Osteocyte (in vitro differentiated cells): ENCODE results near the gene CD53. TPM values are rescaled to one million over a fixed set of nuclear protein-coding genes. Genes with fewer than 3 reads are reported as not detected.

Source experiments
- DNase-seq: peaks from one replicate; pipeline ENCODE4 v3.0.0; 2021; ENCODE audit warnings: mixed read lengths; ENCODE audit not compliant: unreplicated experiment; ENCODE audit errors: extremely low spot score
- H3K27ac Mint-ChIP-seq: one replicate; pipeline ENCODE4 v1.8.0; 2021; ENCODE audit warnings: mild to moderate bottlenecking, mixed read lengths; ENCODE audit not compliant: unreplicated experiment
- H3K27me3 Mint-ChIP-seq: one replicate; pipeline ENCODE4 v1.8.0; 2021; ENCODE audit warnings: mixed read lengths; ENCODE audit not compliant: unreplicated experiment
- H3K36me3 Mint-ChIP-seq: one replicate; pipeline ENCODE4 v1.8.0; 2021; ENCODE audit warnings: mixed read lengths; ENCODE audit not compliant: unreplicated experiment
- H3K4me1 Mint-ChIP-seq: one replicate; pipeline ENCODE4 v1.8.0; 2021; ENCODE audit warnings: mixed read lengths; ENCODE audit not compliant: unreplicated experiment
- H3K4me3 Mint-ChIP-seq: one replicate; pipeline ENCODE4 v1.8.0; 2021; ENCODE audit warnings: mild to moderate bottlenecking, moderate library complexity, mixed read lengths; ENCODE audit not compliant: unreplicated experiment
- H3K9me3 Mint-ChIP-seq: one replicate; pipeline ENCODE4 v1.8.0; 2021; ENCODE audit warnings: mixed read lengths; ENCODE audit not compliant: unreplicated experiment
- total RNA-seq: library from RNA; stranded (reverse); gene quantifications from 2 replicates; pipeline ENCODE4 v1.2.1, GENCODE V29; 2021
- TF ChIP-seq, protein P1 (sequence below): fragments of 200-600 bp; sonication (generic); IDR thresholded peaks from 2 replicates; pipeline ENCODE4 v1.5.0; 2021; ENCODE audit warnings: antibody characterized with exemption, mild to moderate bottlenecking, moderate library complexity

Gene CD53
- total RNA-seq, 1 donor from 2014 or later = not detected

DNA sequence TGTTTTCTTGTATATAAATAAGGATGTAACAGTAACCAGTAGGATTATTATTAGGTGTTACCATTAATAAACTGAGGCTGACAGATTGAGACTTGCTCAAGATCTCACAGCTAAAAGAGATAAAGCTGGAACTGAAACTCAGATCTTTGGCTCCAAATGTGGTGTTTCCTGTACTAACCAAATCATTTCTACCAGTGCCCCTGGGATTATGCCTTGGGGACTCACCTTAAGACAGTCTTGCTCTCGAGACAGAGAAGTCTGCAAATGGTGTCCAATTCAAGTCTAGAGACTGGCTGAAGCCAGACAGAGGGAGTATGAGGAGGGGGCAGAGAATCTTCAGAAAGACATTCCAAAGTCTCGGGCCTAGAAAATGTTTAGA is 593 bp upstream of the CD53 start:
- Mint-ChIP-seq H3K27ac (no peak overlapping the region), H3K9me3 (peaks cover 3% of the 10 kb centered on the region), H3K4me1 (no peaks in the 10 kb centered on the region), H3K4me3 (no peak overlapping the region), H3K27me3 (peaks cover 5% of the 10 kb centered on the region), H3K36me3 (no peaks in the 10 kb centered on the region)
- TF ChIP-seq, protein P1, sequence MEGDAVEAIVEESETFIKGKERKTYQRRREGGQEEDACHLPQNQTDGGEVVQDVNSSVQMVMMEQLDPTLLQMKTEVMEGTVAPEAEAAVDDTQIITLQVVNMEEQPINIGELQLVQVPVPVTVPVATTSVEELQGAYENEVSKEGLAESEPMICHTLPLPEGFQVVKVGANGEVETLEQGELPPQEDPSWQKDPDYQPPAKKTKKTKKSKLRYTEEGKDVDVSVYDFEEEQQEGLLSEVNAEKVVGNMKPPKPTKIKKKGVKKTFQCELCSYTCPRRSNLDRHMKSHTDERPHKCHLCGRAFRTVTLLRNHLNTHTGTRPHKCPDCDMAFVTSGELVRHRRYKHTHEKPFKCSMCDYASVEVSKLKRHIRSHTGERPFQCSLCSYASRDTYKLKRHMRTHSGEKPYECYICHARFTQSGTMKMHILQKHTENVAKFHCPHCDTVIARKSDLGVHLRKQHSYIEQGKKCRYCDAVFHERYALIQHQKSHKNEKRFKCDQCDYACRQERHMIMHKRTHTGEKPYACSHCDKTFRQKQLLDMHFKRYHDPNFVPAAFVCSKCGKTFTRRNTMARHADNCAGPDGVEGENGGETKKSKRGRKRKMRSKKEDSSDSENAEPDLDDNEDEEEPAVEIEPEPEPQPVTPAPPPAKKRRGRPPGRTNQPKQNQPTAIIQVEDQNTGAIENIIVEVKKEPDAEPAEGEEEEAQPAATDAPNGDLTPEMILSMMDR = no peak
- no peak for DNase-seq

DNA sequence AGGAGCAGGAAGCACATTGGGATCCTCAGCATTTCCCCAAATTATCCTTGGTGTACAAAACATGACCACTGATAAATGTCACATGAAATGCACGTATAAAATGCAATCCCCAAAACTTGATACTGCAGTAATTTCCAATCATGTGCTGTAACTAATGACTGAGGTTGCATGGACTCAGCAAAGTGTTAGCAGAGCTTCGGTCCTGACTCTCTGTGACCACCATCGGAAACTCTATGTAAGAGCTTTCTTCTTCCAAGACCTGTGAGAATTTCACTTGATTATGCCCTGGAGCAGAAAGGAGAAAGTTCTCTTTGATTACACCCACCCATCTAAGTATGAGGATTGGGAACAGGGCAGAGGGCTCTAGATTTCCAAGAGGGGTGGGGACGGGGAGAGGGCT is 908 bp downstream of the CD53 start:
- DNase-seq = no peak
- H3K4me3 Mint-ChIP-seq = no peak overlapping the region
- no peaks in the 10 kb centered on the region for H3K4me1 Mint-ChIP-seq
- no peak overlapping the region for H3K27ac Mint-ChIP-seq
- no peaks in the 10 kb centered on the region for H3K36me3 Mint-ChIP-seq
- no peaks in the 10 kb centered on the region for H3K9me3 Mint-ChIP-seq
- TF ChIP-seq, protein P1 = no peak
- peaks cover 5% of the 10 kb centered on the region for H3K27me3 Mint-ChIP-seq

DNA sequence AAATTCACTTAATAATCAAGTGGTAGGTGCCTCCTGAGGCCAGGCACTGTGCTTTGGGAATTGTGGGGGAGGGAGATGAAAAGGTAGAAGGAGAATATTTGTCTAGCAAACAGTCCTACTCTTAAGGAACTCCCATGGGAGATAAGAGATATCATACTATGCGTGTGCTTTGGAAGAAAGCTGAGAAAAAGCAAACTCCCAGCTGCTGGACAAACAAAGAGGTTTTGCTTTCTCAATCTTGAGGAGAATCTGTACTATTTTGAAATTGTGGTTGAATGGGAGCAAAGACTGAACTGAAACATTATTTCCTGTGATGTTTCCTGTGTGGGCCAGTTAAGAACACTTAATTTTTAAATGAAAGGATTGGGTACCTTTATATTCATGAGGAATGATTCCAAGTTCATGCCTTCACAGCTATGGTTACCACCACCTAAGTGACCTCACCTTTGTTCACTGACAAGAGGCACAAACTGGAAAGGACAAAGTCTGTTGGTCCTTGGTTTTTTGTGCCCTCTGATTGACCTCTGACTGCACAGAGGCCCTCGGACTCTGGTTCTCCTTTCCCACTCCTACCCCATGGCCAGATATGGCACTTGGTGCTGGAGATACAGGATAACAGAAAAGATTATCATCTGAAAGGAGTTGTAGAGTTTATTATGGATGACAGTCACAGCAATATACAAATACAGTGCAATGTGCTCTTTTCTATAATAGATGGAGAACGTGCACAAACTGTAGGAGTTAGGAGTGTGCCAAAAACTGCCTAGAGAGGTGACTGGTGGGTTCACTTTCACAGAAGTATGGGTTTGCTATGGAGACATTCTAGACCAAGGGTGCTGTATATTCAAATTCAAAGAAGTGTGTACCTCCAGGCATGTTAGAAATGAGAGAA is 1.6 kb downstream of the CD53 start:
- H3K36me3 Mint-ChIP-seq = no peaks in the 10 kb centered on the region
- H3K27me3 Mint-ChIP-seq = peaks cover 5% of the 10 kb centered on the region
- no peak overlapping the region for H3K27ac Mint-ChIP-seq
- TF ChIP-seq, protein P1 = no peak
- H3K4me1 Mint-ChIP-seq = no peaks in the 10 kb centered on the region
- no peaks in the 10 kb centered on the region for H3K9me3 Mint-ChIP-seq
- no peak overlapping the region for H3K4me3 Mint-ChIP-seq
- no peak for DNase-seq

DNA sequence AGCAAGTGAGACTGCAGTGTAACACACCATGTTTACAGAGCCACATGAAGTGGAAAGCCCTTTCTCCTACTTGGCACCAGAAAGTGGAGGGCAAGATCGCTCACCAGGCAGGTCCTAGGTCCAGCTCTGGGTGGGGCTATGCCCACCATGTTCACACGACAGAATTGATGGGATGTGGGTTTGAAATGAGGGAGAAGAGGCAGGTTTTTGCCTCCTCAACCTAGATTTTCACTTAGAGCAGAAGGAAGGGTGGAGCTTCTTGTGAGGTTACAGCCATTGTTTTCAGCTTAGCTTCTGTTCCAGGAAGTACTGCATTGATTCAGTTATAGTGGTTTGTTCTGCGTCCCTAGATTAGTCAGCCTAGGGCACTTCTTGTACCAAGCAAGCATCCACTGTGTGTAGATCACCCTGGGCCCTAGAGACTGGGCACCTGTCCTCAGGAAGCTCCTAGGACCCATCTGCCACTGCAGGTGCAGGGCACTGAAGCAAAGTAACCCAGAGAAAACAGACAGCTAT is 2.3 kb downstream of the CD53 start:
- H3K36me3 Mint-ChIP-seq = no peaks in the 10 kb centered on the region
- TF ChIP-seq, protein P1 = no peak
- H3K4me1 Mint-ChIP-seq = no peaks in the 10 kb centered on the region
- DNase-seq = no peak
- no peaks in the 10 kb centered on the region for H3K9me3 Mint-ChIP-seq
- H3K27me3 Mint-ChIP-seq = peaks cover 5% of the 10 kb centered on the region
- no peak overlapping the region for H3K4me3 Mint-ChIP-seq
- H3K27ac Mint-ChIP-seq = no peak overlapping the region

DNA sequence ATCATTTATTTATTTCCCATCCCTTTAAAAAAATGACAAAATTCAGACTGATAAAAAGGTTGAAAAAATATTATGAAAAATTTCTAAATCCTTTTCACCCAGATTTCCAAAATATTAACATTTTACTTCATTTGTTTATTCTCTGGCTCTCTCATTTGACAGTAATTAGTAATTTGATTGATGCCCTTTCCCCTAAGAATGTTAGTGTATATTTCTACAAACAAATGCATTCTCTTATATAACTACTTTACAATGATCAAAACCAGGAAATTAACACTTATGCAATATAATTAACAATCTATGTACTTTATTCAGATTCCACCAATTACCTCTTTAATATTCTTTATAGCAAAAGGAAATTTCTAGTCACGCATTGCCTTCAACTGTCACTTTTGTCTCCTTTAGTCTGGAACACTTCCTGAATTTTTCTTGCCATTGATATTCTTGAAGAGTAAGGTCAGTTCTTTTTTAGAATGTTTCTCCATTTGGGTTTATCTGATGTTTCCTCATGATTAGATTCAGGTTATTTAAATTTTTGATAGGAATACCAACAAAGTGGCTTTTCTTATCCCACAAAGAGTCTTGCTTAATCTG is 3.9 kb downstream of the CD53 start:
- H3K9me3 Mint-ChIP-seq = no peaks in the 10 kb centered on the region

More for the DNA sequence above, 3.9 kb downstream of the CD53 start:
- no peak overlapping the region for H3K27ac Mint-ChIP-seq
- peaks cover 5% of the 10 kb centered on the region for H3K27me3 Mint-ChIP-seq
- no peak for DNase-seq
- TF ChIP-seq, protein P1 = no peak
- no peaks in the 10 kb centered on the region for H3K36me3 Mint-ChIP-seq
- H3K4me3 Mint-ChIP-seq = no peak overlapping the region
- no peaks in the 10 kb centered on the region for H3K4me1 Mint-ChIP-seq
